GM12878 (cell line): Measurements from ENCODE around the gene TXLNA. TPM values are rescaled to one million over a fixed set of nuclear protein-coding genes. Genes with fewer than 3 reads are reported as not detected.

ENCODE experiments used
- ATAC-seq: fragments of 200-7000 bp; cut with Tn5 transposase; 3 replicates; pipeline ENCODE4 v1.9.1; 2020; ENCODE audit warnings: mild to moderate bottlenecking, moderate library complexity
- BruUV-seq: library from RNA; stranded (reverse); fragments of 400-500 nt; replicated peaks from 2 replicates; lab custom pipeline; 2021; lab: Mats Ljungman, UMichigan
- CTCF ChIA-PET: fragments of 300-600 bp; sonication (Branson Sonifier 250); formaldehyde crosslinking; extraction: SDS; loops from one replicate; lab custom pipeline; 2021; ENCODE audit warnings: inconsistent platforms; lab: Yijun Ruan, JAX
- POLR2A ChIA-PET: fragments of 350-600 bp; formaldehyde crosslinking; extraction: SDS; loops from one replicate; lab custom pipeline; 2021; ENCODE audit warnings: inconsistent platforms; lab: Charles Lee
- RAD21 ChIA-PET: fragments of 300-600 bp; sonication (Branson Sonifier 250); formaldehyde crosslinking; loops from one replicate; lab custom pipeline; 2023; ENCODE audit warnings: antibody characterized with exemption; ENCODE audit not compliant: unreplicated experiment; lab: Charles Lee
- SMC1A ChIA-PET: fragments of 300-600 bp; sonication (Branson Sonifier 250); formaldehyde crosslinking; loops from one replicate; lab custom pipeline; 2023; ENCODE audit not compliant: unreplicated experiment, uncharacterized antibody; lab: Charles Lee
- DNase-seq: peaks from one replicate; pipeline ENCODE4 v3.0.0-alpha.2; 2011; ENCODE audit warnings: low read depth, low spot score
- FAIRE-seq: peaks from 3 replicates; lab custom pipeline; 2011; peaks lifted over from hg19 to GRCh38; lab: Jason Lieb, UNC
- H2AFZ ChIP-seq: 2 replicates; pipeline ENCODE4 v1.6.0; 2011; ENCODE audit warnings: low read depth, low read length, control low read depth; ENCODE audit not compliant: control insufficient read depth
- H3K27ac ChIP-seq: 2 replicates; pipeline ENCODE4 v1.5.1; 2011; ENCODE audit warnings: control low read depth; ENCODE audit not compliant: control insufficient read depth, insufficient read depth
- H3K27me3 ChIP-seq, 2 experiments: replicated peaks in 1 of 2; 2 replicates each; pipeline versions ENCODE4 v1.6.0 to v1.6.1; 2011; ENCODE audit warnings: low read length in 1 of 2; ENCODE audit not compliant: control insufficient read depth in 2 of 2, insufficient read depth in 2 of 2
- H3K36me3 ChIP-seq, 2 experiments: 2 replicates each; pipeline ENCODE4 v1.5.1; 2011; ENCODE audit warnings: low read length in 1 of 2; ENCODE audit not compliant: control insufficient read depth in 2 of 2, insufficient read depth in 2 of 2
- H3K4me1 ChIP-seq: 2 replicates; pipeline ENCODE4 v1.6.1; 2011; ENCODE audit warnings: mild to moderate bottlenecking, low read length, moderate library complexity, mixed read lengths; ENCODE audit not compliant: control insufficient read depth, insufficient read depth
- H3K4me2 ChIP-seq: 2 replicates; pipeline ENCODE4 v1.6.0; 2011; ENCODE audit warnings: control low read depth; ENCODE audit not compliant: control insufficient read depth, insufficient read depth
- H3K4me3 ChIP-seq: fragments of 200-600 bp; sonication (generic); 2 replicates; pipeline ENCODE4 v1.5.1; 2016
- H3K79me2 ChIP-seq: 2 replicates; pipeline ENCODE4 v1.6.0; 2011; ENCODE audit warnings: low read length; ENCODE audit not compliant: control insufficient read depth, insufficient read depth
- H3K9ac ChIP-seq: 2 replicates; pipeline ENCODE4 v1.8.0; 2011; ENCODE audit warnings: low read length, control low read depth, mixed read lengths; ENCODE audit not compliant: control insufficient read depth, insufficient read depth
- H3K9me3 ChIP-seq: replicated peaks from 3 replicates; pipeline ENCODE4 v1.5.1; 2011; ENCODE audit warnings: mild to moderate bottlenecking, low read length; ENCODE audit not compliant: control insufficient read depth, insufficient read depth
- H4K20me1 ChIP-seq: 2 replicates; pipeline ENCODE4 v1.6.0; 2011; ENCODE audit not compliant: control insufficient read depth, insufficient read depth
- DPF2 ChIP-seq: fragments of 450-650 bp; IDR thresholded peaks from 2 replicates; pipeline ENCODE4 v1.6.1; 2017; ENCODE audit warnings: mild to moderate bottlenecking
- EGR1 ChIP-seq, 2 experiments: IDR thresholded peaks; 1 replicate in 1 of 2; 2 replicates in 1 of 2; pipeline ENCODE4 v1.6.1; 2011 to 2012; ENCODE audit warnings: low read depth in 2 of 2, low read length in 2 of 2, borderline replicate concordance in 1 of 2, mild to moderate bottlenecking in 1 of 2, moderate library complexity in 1 of 2
- IKZF1 ChIP-seq: fragments of 450-650 bp; conservative IDR thresholded peaks from 2 replicates; pipeline ENCODE4 v1.6.1; 2017; ENCODE audit warnings: antibody characterized with exemption, mild to moderate bottlenecking
- LARP7 ChIP-seq: fragments of 450-650 bp; IDR thresholded peaks from 2 replicates; pipeline ENCODE4 v1.6.1; 2017; ENCODE audit warnings: mild to moderate bottlenecking
- MEF2A ChIP-seq: IDR thresholded peaks from 2 replicates; pipeline ENCODE4 v1.6.1; 2011; ENCODE audit warnings: low read depth, mild to moderate bottlenecking, low read length, moderate library complexity; ENCODE audit not compliant: insufficient read depth
- MLLT1 ChIP-seq: fragments of 450-650 bp; IDR thresholded peaks from 2 replicates; pipeline ENCODE4 v1.6.1; 2016; ENCODE audit warnings: mild to moderate bottlenecking
- NFXL1 ChIP-seq: fragments of 450-650 bp; IDR thresholded peaks from 2 replicates; pipeline ENCODE4 v1.6.1; 2017; ENCODE audit warnings: antibody characterized with exemption, mild to moderate bottlenecking, borderline replicate concordance
- SIN3A ChIP-seq: IDR thresholded peaks from 2 replicates; pipeline ENCODE4 v1.6.1; 2012; ENCODE audit warnings: low read depth, low read length, improper control_type of control experiment
- SP1 ChIP-seq: IDR thresholded peaks from one replicate; pipeline ENCODE4 v1.6.1; 2011; ENCODE audit warnings: low read depth, low read length
- SPI1 ChIP-seq: IDR thresholded peaks from 2 replicates; pipeline ENCODE4 v1.6.1; 2011; ENCODE audit warnings: low read depth, mild to moderate bottlenecking, low read length, moderate library complexity, borderline replicate concordance; ENCODE audit not compliant: insufficient read depth
- ZBED1 ChIP-seq: IDR thresholded peaks from 2 replicates; pipeline ENCODE4 v1.6.1; 2016; ENCODE audit warnings: borderline replicate concordance
- ZNF687 ChIP-seq: fragments of 450-650 bp; IDR thresholded peaks from 2 replicates; pipeline ENCODE4 v1.6.1; 2017; ENCODE audit warnings: mild to moderate bottlenecking, moderate library complexity
- WGBS: methylation state at CpG from one replicate; pipeline ENCODE4 v1.1.6; 2016; ENCODE audit warnings: low lambda C conversion rate; ENCODE audit not compliant: insufficient replicate concordance, insufficient coverage; ENCODE audit errors: missing lambda C conversion rate; 5-methylcytosine and 5-hydroxymethylcytosine counted together
- in situ Hi-C: fragments of 300-500 bp; cut with MboI; formaldehyde crosslinking; loops from 9 replicates; pipeline ENCODE4 v1.14.3; 2018; ENCODE audit warnings: mixed read lengths
- intact Hi-C: fragments of 100-400 bp; cut with micrococcal nuclease; formaldehyde crosslinking; loops from one replicate; pipeline ENCODE4 v1.14.2; 2022; ENCODE audit not compliant: unreplicated experiment
- polyA plus RNA-seq, 11 experiments: library from polyadenylated mRNA; depleted of rRNA in 4 of 11; unstranded in 6 of 11; stranded (reverse) in 5 of 11; fragments of >200 nt; fragmentation: Nextera tagmentation in 4 of 11; fragmentation: Illumina TruSeq in 1 of 11; extraction: Ambion mirVana in 4 of 11; extraction: Trizol in 1 of 11; gene quantifications; 1 replicate in 1 of 11; 2 replicates in 10 of 11; pipeline versions ENCODE4 v1.2.1 to v1.2.3, GENCODE V29; 2011 to 2016; ENCODE audit warnings: inconsistent platforms in 2 of 11, missing spikeins in 2 of 11, low read depth in 1 of 11
- total RNA-seq, 4 experiments: library from RNA; depleted of rRNA in 3 of 4; stranded (reverse); fragments of >200 nt in 3 of 4; fragmentation: Illumina TruSeq in 1 of 4; extraction: Trizol in 1 of 4; gene quantifications; 2 replicates each; pipeline versions ENCODE4 v1.2.1 to v1.2.3, GENCODE V29; 2013 to 2021

TXLNA gene
- total and polyA plus RNA-seq, 10 of the 15 experiments (the other 5 are each of a cell fraction or from before 2014, with no cell fraction given): 7.2 to 93.7 (median 47.9) TPM

GRCh38 chr1:32200226-32201010 is 20.9 kb downstream of the TXLNA start, which contains the start of gene CCDC28B (continued):
- peak; percentile 31 to 88 for TF ChIP-seq EGR1 (IDR thresholded peaks at IDR 0.05; ENCODE audit: borderline replicate concordance in 1 of 2, low read depth in 2 of 2, low read length in 2 of 2)
- peak; percentile 49; the same call in 1 of the 2 replicates for TF ChIP-seq SIN3A
- no peak for TF ChIP-seq LARP7
- TF ChIP-seq MLLT1: 0 out of 2 replicates have a peak, but pooled peaks have one; percentile 36
- TF ChIP-seq NFXL1: no peak
- TF ChIP-seq SPI1: peak; percentile 65

- H3K4me2 ChIP-seq: peak overlapping the region; percentile 88
- peak; percentile 60; the same call in 1 of the 2 replicates for TF ChIP-seq DPF2
- TF ChIP-seq ZBED1: 0 out of 2 replicates have a peak, but pooled peaks have one; percentile 33
- TF ChIP-seq MEF2A: no peak
- peak; percentile 63; the same call in 1 of the 2 replicates for TF ChIP-seq ZNF687
- TF ChIP-seq IKZF1: peak; percentile 93
- peak; percentile 17 for TF ChIP-seq SP1
Observed at GRCh38 chr1:32201011-32201855, 21.8 kb downstream of the TXLNA start.

More at GRCh38 chr1:32201011-32201855, 21.8 kb downstream of the TXLNA start:
- Histone ChIP-seq H3K27me3 (no peaks in the 10 kb centered on the region), H3K79me2 (peaks cover 23% of the 10 kb centered on the region), H3K4me3 (peak overlapping the region; percentile 90), H4K20me1 (no peaks in the 10 kb centered on the region), H3K27ac (peak overlapping the region; percentile 89), H2AFZ (peak overlapping the region; percentile 71), H3K4me1 (peaks cover 17% of the 10 kb centered on the region), H3K9ac (peak overlapping the region; percentile 82), H3K9me3 (no peaks in the 10 kb centered on the region), H3K36me3 (peaks cover 8 to 11% of the 10 kb centered on the region in 2 experiments)
- FAIRE-seq (peak; percentile 80), ATAC-seq (peak; percentile 72), DNase-seq (peak; percentile 50)
- ChIA-PET POLR2A (interaction anchor here (0.5 to 2.8 kb wide), 17 partner anchors 10 to 278 kb away, joined by 3 to 25 read pairs (median 5); partner anchors contain the start of genes HDAC1, KPNA6, MARCKSL1 and PTP4A2), CTCF (interaction anchor here (0.8 to 3.7 kb wide), 13 partner anchors 9 to 197 kb away, joined by 3 to 27 read pairs (median 4); partner anchors contain the start of genes KPNA6, MARCKSL1, TMEM39B and TXLNA), SMC1A (interaction anchor here (0.6 to 2.4 kb wide), 14 partner anchors 9 to 128 kb away, joined by 3 to 26 read pairs (median 4); partner anchors contain the start of genes TMEM39B and TXLNA), RAD21 (interaction anchor here (0.6 to 4.2 kb wide), 14 partner anchors 10 to 193 kb away, joined by 3 to 22 read pairs (median 3); partner anchors contain the start of genes BSDC1, KPNA6, TMEM39B and TXLNA)
- WGBS: under 1% methylated on average over 26 of the region's 26 CpGs
- in situ Hi-C loops (no loop called here), intact Hi-C loops (loop anchor here (2.0 to 5.0 kb wide), 3 partner anchors 20 to 211 kb away; no protein-coding TSS in a partner anchor)
- no TSS peak for BruUV-seq
